ENCODE measurements around the gene PIK3CA.
"Not testable (repeated sequence)": the region's sequence is repeated elsewhere in the genome, so short reads cannot be mapped to it uniquely, and the experiment has no call there.

PIK3CA gene

DNA sequence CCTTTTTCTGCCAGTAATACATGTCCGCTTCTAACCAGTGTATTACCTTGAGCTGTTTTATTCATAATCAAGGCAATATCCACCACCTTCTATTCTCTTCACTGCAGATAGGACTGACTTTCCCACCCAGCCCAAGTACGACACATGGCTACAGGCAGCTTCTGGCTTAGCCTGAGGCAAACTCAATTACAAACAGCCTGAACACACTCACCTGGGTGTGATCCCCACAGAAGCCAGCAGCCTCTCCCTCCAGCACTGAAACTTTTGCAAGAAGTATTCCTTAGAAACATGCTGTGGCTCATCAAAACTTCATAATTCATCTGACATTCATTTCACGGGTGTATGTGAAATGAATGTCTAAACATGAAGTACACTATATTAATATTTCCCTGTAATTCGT, 116.3 kb downstream of the PIK3CA start:
- DNase-seq (ENCODE audit: low read depth): no peak

DNA sequence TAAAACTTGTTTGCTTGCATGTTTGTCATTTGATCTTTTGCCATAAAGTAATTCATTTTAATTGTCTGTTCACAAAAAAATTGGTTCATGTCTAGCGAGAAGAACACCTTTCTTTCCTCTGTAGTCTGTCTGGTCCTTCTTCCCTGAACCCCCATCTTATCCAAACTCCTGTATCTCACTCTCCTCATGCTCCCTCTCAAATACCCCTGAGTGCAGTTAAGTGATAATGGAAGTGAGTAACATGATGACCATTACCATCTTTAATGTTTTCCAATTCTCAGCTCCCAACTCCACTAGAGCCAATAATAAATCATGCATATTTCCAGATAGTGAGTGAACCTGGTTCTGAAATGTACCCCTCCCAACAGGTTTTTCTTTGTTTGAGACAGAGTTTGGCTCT, 116.9 kb downstream of the PIK3CA start:
- DNase-seq (ENCODE audit: low read depth): no peak

DNA sequence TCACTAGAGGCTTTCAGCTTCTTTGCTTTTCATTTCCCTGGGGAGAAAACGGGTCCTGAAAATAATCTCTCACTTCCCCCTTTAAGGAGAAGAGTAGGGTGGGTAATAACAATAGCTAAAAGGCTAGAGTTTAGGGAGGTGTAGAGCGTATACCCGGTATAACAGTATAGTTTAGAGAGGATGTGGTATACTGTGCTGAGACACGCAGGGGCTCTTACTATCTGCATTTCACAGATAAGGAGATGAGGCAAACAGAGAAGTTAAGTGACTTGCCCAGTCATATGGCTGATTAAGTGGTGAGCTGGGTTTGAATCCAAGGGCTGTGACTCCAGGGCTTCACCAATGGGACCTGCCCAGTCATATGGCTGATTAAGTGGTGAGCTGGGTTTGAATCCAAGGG, 117.7 kb downstream of the PIK3CA start:
- no peak for DNase-seq (ENCODE audit: low read depth)

DNA sequence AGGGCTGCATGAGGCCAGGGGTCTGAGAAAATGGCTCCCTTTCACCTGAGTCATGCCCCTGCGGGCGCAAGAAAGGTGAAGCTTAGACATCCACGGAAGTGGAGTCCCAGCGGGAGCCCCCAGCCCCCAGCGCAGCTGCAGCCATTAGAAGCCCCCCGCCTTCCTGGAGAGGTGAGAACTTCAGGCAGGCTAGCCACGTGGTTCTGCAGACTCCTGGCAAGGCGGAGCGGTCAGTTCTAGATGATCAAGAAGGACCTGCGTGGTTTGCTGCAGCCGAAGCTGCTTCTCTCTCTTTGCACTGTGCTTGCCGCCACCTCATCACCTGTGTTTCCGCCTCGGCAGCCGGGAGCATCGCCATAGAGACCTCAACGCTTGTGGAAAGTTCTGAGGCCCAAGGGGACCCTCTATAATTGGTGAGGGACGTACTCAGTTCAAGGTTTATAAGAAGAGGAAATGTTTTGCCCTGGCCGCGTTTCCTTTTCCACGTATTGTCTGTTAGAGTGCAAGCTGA, 118.6 kb downstream of the PIK3CA start:
- DNase-seq (ENCODE audit: low read depth): no peak

DNA sequence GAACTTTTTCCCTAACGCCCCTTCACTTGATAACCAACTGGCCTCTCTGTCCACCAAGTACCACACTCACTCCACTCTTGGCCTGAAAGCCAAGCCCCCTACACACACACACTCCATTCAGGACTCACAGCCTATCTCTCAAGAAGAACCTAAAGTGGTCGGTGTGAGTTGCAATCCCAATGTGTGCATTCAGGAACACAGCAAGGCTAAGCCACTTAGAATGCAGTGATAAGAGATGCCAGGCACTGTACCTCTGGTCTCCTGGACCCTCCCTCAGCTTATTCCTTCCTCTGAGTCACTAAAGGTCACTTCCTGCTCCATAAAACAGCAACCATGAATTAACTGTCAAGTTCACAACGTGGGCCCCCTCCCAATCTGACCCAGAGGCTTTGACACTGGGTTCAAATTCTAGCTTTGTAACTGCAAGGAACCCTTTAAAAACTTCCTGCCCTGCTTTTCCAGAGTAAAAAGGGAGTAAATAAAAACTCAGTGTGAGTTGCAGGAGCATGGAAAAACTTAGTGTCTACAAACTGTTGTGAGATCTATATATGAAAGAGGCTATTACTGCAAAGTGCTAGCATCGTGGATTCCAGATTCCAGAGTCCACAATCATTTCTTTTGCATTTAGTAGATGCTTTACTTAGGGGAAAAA, 120.4 kb downstream of the PIK3CA start:
- no peak for DNase-seq (ENCODE audit: low read depth)

DNA sequence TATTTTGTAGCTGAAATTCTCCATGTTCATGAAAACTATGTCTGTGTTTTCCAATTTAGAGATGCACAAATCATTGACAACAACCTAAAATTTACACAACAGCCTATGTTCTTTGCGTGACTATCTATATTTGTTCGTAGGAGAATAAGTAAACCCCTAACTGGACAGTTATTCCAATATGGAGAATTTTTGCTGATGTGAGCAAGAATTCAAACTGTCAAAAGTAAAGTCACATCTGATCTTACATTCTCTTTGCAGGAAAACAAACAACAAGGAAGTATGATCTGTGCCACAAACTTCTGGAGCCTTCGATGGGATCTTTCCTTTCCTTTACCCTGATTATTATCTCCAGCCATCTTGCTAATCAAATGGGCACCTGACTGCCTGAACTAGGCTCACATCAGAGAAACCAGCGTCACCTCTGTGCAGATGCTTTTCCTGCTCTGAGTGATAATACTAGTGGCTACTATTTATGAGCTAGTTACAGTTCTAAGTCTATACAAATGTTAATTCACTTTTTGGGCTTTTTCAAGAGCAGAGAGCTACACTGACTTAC, 121.1 kb downstream of the PIK3CA start:
- DNase-seq (ENCODE audit: low read depth): no peak

DNA sequence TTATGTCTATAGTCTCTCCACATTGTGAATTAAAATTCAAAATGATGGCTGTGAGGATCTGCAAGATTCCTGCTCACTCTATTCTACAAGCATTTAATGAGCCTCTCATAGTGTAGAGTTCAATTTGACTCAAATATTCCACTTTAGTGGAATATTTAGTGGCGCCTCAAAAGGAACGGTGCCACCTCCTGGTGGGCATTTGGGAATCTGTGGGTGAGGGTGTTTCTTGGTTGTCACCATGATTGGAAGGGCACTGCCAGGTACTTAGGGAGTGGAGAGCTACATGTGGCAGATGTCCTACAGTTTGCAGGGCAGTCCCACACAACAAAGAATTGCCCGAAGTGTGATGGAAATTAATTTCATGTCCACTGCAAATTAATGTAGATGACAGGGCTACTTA, 124.2 kb downstream of the PIK3CA start:
- DNase-seq (ENCODE audit: low read depth): no peak

DNA sequence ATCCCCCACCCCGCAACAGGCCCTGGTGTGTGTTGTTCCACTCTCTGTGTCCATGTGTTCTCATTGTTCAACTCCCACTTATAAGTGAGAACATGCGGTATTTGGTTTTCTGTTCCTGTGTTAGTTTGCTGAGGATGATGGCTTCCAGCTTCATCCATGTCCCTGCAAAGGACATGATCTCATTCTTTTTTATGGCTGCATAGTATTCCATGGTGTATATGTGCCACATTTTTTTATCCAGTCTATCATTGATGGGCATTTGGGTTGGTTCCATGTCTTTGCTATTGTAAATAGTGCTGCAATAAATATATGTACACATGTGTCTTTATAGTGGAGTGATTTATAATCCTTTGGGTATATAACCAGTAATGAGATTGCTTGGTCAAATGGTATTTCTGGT, 126.3 kb downstream of the PIK3CA start:
- DNase-seq (ENCODE audit: low read depth): not testable (repeated sequence)

DNA sequence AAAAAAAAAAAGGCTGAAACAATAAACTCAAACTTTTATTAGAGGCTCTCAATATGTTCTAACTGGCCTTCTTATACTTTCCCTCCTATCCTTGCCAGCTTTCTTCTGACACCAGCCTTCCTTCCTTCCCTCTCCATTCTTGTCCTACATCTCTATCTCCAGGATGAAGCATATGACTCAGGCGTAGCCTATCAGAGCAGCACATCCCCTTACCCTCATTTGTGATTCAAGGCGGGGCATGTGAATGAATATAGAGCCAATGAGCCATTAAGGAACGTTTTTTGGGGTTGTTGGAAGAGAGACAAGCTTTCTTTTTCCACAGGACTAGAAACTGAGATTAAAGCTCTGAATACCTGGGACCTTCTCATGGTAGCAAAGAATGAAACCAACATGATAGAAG, 127.8 kb downstream of the PIK3CA start:
- no peak for DNase-seq (ENCODE audit: low read depth)

DNA sequence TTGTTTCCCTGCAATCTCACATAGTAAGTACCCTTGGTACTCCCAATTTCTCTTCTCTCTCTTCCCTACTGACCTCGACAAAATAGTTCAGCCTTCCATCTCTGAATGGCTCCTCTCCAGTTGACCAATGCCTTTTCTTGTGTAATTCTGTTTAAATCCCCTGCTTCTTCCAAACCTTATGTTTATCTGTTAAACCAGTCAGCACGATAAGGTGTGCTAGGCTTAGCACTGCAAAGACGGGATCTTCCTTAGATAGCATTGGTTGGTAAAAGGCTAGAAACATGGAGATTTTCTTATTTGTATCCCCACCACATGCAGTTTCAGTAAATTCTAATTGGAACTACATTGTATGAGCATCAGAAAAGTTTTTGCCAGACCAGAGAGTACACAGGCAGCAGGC, 128.6 kb downstream of the PIK3CA start:
- DNase-seq (ENCODE audit: low read depth): no peak

DNA sequence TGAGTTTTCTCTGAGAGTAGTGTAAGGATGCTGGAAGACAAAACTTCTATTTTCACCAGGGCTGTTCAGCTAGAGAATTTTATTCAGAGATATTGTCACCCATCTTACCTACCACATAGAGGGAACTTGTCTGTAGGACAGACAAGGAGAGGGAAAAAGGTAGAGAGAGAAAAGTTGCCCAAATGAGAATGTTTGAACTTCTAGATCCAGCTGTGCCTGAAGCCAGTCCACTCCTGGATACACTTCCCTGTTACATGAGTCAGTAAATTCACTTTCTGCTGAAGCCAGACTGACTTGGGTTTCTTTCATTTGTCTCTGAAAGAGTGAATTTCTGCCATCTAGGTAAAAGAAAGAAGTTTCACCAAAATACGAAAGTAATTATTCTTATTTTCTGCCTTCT, 130.0 kb downstream of the PIK3CA start:
- DNase-seq (ENCODE audit: low read depth): no peak

DNA sequence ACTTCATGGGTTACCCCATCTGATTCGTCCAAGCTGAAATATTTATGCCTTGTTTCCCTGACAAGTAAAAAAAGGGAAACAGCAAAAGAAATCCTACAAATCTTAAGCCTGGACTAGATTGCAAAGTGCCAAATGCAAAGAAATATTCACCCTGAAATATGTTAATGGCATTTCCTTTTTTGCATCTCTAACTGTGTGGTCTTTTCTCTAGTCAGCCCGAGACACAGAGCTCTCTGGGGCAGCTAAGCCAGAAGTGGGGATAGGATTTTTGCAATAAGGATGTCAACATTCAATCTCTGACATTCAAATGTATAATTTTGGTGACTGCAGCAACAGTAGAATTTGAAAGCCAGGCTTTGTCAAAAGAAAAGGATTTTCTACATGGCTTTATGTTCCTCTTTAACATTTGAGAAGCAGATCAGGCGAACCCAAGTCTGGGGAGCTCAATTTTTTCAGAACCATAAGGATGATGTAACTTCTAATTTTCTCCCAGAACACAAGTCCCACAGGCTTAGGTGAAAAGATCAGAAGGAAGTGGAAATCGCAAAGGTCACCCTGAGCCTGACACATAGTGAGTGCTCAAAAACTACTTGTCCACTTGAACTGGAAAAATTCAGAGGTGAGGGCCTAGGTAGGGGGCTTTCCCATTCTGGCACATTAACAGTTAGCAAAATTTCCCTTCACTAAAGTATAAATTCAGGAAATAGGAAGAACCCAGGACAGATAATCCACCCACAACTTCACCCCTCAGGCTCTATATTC, 131.0 kb downstream of the PIK3CA start:
- DNase-seq (ENCODE audit: low read depth): no peak

DNA sequence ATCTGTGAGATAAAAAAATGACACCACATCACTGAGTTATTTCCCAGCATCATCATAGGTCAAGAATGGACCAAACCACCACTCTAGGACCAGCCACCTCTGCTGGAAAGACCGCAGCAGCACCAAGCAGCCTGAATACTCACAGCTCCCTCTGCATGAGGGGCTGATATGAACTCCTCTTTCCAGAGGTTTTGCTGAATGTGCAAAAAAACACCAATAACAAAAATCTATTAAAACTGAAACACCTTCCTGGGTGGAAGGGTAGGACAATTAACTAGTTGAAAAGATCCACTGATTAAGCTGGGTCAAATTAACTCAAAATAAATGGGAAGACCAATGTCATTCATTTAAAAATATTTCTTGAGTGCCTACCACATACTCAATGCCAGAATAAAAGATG, 131.7 kb downstream of the PIK3CA start:
- DNase-seq (ENCODE audit: low read depth): no peak

DNA sequence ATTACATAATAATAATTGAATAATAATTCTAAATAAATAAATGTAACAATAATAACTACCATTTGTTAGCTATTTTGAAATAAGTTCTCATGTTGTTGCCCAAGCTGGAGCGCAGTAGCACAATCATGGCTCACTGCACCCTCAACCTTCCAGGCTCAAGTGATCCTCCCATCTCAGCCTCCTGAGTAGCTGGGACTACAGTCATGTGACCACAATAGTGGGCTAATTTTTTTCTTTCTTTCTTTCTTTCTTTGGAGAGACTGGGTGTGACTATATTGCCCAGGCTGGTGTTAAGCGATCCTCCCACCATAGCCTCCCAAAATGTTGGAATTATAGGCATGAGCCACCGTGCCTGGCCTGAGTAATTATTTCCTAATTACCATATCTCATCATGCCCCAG, 133.7 kb downstream of the PIK3CA start:
- DNase-seq (ENCODE audit: low read depth): no peak

DNA sequence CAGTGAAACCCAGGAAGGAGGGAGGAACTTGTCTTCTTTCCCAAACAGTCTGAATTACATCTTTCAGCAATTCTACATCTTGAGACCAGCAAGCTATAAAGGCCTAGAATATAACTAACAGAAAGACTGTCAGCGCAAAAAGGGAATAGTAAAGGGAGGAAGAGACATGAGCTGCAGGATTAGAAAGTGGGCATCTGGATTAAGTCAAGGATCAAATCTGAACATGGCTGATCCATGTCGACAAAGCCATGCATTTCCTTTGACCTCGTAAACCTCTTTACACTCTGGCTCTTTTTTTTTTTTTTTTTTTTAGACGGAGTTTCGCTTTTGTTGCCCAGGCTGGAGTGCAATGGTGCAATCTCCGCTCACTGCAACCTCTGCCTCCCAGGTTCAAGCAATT, 138.2 kb downstream of the PIK3CA start:
- DNase-seq (ENCODE audit: low read depth): no peak

DNA sequence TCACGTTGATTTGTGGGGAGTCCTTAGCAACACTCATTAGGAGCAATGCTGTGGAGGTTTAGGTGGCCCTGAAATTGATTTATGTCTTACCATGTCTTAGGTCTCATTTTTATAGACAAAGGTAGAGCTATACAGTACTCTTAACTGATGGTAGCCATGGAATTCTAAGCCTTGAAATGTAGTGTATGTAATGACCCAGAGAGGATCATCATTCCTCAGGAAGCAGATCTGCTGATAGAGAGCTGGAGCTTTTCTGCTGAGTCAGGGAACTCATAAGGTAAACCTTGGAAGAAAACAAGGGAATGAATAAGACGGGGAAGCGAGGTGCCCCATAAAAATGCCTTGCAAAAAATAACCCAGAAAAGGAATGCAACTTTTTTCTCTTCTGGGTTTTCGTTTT, 140.7 kb downstream of the PIK3CA start:
- DNase-seq (ENCODE audit: low read depth): no peak

DNA sequence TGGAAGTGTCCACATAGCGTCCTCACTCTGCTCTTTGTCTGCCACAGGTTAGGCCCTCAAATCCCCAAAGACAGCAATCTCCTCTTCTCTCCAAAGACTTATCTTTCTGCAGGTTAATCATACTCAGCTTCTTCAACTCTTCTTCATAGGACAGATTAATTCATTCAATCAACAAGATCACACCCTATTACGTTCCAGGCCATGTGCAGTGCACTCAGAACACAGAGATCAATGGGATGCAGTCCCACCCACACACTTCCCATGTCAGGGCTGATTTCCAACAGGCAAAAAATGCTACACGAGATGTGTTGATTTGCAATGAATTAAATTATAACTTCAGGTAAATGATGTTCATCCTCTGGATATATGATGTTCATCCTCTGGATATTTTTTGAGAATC, 141.1 kb downstream of the PIK3CA start:
- no peak for DNase-seq (ENCODE audit: low read depth)
